Stimulated activated CD4-positive, alpha-beta T cell treated with anti-CD3 and anti-CD28 coated beads, Interleukin-1b, Interleukin-23, amount 100 ng/mL, for 1 hour (primary cell): ENCODE measurements around the gene SFT2D3.

Source experiments
- DNase-seq, 2 donors: peaks; one replicate each; pipeline ENCODE4 v3.0.0-alpha.2; 2020; ENCODE audit warnings: low read depth in 2 of 2

SFT2D3 gene

GRCh38 chr2:127681976-127682857 lies 19.1 kb upstream of the SFT2D3 start:
- no peak for DNase-seq

- no peak for DNase-seq
Measured at GRCh38 chr2:127683056-127683455, 18.2 kb upstream of the SFT2D3 start.

GRCh38 chr2:127683757-127684156 lies 17.5 kb upstream of the SFT2D3 start:
- no peak for DNase-seq

GRCh38 chr2:127685410-127686080 lies 15.8 kb upstream of the SFT2D3 start:
- no peak for DNase-seq

- no peak for DNase-seq
Measured at GRCh38 chr2:127688405-127688804, 12.9 kb upstream of the SFT2D3 start.

GRCh38 chr2:127690696-127691095 lies 10.6 kb upstream of the SFT2D3 start:
- DNase-seq = no peak

GRCh38 chr2:127694986-127695385 lies 6.3 kb upstream of the SFT2D3 start:
- no peak for DNase-seq

- DNase-seq = peak in 1 of 2 donors; percentile 19
Measured at GRCh38 chr2:127695491-127696472, 5.5 kb upstream of the SFT2D3 start.

GRCh38 chr2:127697482-127698180 lies 3.7 kb upstream of the SFT2D3 start:
- DNase-seq = no peak

DNA sequence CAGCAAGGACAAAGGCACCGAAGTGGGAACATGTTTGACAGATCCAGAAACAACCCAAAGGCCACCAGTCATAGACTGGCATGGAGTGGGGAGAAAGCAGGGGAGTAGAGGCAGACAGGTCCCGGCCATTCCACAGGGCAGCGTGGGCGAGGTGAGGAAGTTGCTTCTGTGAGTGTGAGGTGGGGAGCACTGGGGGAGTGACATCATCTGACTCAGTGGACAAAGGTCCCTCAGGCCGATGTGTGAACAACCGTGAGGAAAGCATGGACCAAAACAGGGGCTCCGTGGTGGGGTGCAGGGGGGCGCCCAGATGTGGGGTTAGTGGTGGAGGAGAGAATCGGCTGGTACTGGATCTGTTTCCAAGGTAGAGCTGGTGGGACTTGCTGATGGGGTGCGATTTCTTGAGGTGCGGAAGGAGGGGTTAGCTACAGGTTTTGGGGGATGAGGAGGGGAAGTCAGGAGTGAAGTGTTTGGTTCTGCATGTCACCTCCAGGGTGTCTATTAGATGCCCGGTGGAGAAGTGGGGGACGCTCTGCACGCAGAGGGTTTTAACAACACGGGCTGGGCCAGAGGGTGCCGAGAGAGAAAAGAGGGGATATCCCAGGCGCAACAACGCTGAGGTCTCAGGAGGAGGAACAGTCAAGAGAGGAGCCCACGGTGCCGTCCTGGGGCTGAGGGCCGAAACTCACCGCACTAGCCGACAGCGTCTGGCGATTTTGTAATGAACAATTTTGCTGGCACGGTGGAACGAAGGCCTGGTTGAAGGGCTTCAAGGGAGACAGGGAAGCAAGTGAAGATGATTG lies 2.5 kb upstream of the SFT2D3 start:
- no peak for DNase-seq

DNA sequence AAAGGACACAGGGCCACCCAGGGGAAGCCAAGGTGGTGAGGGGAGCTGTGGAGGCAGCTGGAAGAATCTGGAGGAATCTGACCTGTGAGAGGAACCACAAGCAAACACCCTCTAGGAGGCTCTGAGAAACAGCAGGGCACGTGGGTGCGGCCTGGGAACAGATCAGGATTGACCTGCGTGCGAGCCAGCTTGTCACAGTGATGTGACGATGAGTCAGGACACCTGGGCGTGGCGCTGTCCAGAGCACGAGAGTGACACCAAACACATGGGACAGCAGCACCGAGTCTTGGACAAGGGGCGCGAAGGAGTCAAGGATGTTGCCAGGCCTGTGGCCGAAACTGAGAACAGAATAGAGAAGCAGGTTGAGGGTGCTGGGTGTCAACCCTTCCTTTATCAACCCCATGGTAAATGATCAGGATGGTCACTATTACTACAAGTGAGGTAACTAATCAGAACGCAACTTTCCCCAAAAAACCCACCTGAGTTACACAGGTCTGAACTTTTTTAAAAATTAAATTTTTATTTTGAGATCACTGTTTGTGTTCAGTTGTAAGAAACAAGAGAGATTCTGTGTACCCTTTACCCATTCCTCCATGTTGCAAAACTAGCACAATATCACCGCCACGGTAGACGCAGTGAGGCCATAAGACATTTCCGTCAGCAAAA lies 637 bp upstream of the SFT2D3 start:
- DNase-seq = no peak

GRCh38 chr2:127701651-127702394 lies 526 bp downstream of the SFT2D3 start:
- peak; percentile 44 to 49 for DNase-seq

DNA sequence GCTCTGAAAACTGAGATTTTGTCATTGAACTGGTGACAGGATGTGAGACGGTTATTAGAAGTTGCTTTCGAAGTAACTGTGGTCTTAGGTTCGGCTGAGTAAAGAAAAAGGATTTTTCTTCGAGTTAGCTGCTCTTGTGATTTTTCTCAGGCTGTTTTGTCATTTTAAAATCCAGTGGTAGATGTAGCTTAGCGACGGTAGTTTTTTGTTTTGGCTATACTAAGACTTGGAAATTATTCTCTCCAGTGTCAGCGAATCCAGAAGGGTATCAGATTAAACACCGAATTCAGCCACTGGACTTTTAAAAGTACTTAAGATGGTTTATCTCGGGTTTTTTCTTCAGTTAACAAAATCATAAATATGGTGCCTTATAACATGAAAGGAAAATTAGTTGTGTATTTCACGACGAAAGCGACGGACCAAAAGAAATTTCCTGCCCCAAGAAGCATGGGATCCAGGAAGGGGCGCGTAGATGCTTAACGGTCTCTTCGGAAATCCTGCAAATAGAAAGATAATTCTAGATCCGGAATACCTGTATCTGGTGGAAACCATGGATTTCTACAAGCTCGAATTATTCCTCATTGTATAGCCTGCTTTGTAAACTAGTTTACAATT lies 1.2 kb downstream of the SFT2D3 start:
- no peak for DNase-seq

DNA sequence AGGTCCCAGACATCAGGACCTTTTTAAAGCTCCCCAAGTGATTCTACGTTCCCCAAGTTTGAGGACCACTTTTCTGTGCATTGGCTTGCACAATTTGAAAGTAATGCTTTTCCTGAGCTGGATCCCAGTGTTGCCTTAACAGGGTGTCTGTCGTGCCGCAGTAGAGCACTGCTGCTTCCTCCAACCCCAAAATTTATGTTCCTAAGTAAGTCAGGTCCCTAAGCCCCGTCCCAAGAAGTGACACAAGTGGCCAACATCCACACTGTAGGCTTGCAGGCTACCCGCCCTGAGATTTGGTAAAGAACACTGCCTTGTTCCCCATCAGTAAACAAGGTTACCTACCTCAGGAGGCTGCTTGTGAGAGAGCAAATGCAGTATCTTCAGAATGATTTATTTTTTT lies 2.0 kb downstream of the SFT2D3 start:
- no peak for DNase-seq

GRCh38 chr2:127704641-127705390 lies 3.5 kb downstream of the SFT2D3 start:
- DNase-seq = no peak

GRCh38 chr2:127705391-127706065 lies 4.2 kb downstream of the SFT2D3 start:
- no peak for DNase-seq

GRCh38 chr2:127706215-127706990 lies 5.1 kb downstream of the SFT2D3 start:
- no peak for DNase-seq
